Measurements from ENCODE around the gene MAML2. TPM values are rescaled to one million over a fixed set of nuclear protein-coding genes. Genes with fewer than 3 reads are reported as not detected.

The MAML2 gene
- total RNA-seq, 3 donors from 2014 or later (not counting 1 experiment from before 2014, with no cell fraction given): 14.2 to 20.5 (median 16.1) TPM

DNA sequence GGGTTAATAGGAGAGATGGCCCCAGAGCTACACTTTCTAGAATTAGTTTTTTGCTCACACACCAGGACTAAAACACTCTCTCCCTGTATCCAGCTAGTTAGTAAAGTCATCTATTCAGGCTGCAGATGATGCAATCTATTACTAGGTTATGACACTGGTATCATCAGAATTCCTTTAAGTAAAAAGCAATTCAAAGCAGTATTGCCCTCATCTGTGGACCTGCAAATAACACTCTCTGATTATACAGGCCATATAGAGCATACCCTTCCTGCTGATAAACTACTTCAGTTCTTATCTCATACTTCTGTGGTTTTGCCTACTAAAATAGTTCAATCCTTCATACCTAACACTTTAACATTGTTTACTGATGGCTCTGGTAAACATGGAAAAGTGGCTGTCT, 405.6 kb downstream of the MAML2 start:
- Histone ChIP-seq H3K9me3 (ENCODE audit: control insufficient read depth, insufficient read depth, low read length) (no peaks in the 10 kb centered on the region), H3K36me3 (ENCODE audit: control insufficient read depth, insufficient read depth, low read length) (no peaks in the 10 kb centered on the region), H3K27me3 (ENCODE audit: control insufficient read depth, insufficient read depth, low read length) (no peaks in the 10 kb centered on the region), H3K4me3 (ENCODE audit: low read length) (no peak overlapping the region), H3K4me1 (ENCODE audit: control insufficient read depth, insufficient read depth, low read length) (no peaks in the 10 kb centered on the region), H3K27ac (ENCODE audit: low read length) (no peak overlapping the region)
- ATAC-seq: no peak
- no peak overlapping the region for H3K27ac Mint-ChIP-seq
- intact Hi-C loops (cut with micrococcal nuclease): no loop called here
- DNase-seq: no peak
- H3K27me3 Mint-ChIP-seq (ENCODE audit: low read depth in 2 of 2): peaks cover 4 to 19% of the 10 kb centered on the region in 2 donors
- no peak overlapping the region for H3K4me3 Mint-ChIP-seq
- H3K36me3 Mint-ChIP-seq: no peaks in the 10 kb centered on the region
- no peaks in the 10 kb centered on the region for H3K9me3 Mint-ChIP-seq
- TF ChIP-seq CTCF (IDR thresholded peaks at IDR 0.05): no peak
- H3K4me1 Mint-ChIP-seq: no peaks in the 10 kb centered on the region

GRCh38 chr11:95933594-95933993, 409.4 kb downstream of the MAML2 start:
- Histone ChIP-seq H3K9me3 (ENCODE audit: control insufficient read depth, insufficient read depth, low read length) (peaks cover 4% of the 10 kb centered on the region), H3K36me3 (ENCODE audit: control insufficient read depth, insufficient read depth, low read length) (no peaks in the 10 kb centered on the region), H3K27me3 (ENCODE audit: control insufficient read depth, insufficient read depth, low read length) (peaks cover 2% of the 10 kb centered on the region), H3K4me1 (ENCODE audit: control insufficient read depth, insufficient read depth, low read length) (no peaks in the 10 kb centered on the region), H3K27ac (ENCODE audit: low read length) (no peak overlapping the region), H3K4me3 (ENCODE audit: low read length) (no peak overlapping the region)
- Mint-ChIP-seq H3K27ac (no peak overlapping the region), H3K27me3 (ENCODE audit: low read depth in 2 of 2) (peaks cover 11 to 39% of the 10 kb centered on the region in 2 donors), H3K4me3 (no peak overlapping the region), H3K9me3 (peaks cover 4 to 8% of the 10 kb centered on the region in 2 donors), H3K4me1 (no peaks in the 10 kb centered on the region), H3K36me3 (peaks cover 12% of the 10 kb centered on the region)
- intact Hi-C loops (cut with micrococcal nuclease): no loop called here
- 95% methylated on average over 5 of the region's 5 CpGs for WGBS (ENCODE audit: insufficient coverage)
- no peak for ATAC-seq
- TF ChIP-seq CTCF (IDR thresholded peaks at IDR 0.05): no peak
- no peak for DNase-seq

GRCh38 chr11:95931916-95932315, 411.1 kb downstream of the MAML2 start:
- Mint-ChIP-seq H3K27ac (no peak overlapping the region), H3K4me3 (no peak overlapping the region), H3K4me1 (no peaks in the 10 kb centered on the region), H3K36me3 (peaks cover 12% of the 10 kb centered on the region), H3K27me3 (ENCODE audit: low read depth in 2 of 2) (peaks cover 15 to 48% of the 10 kb centered on the region in 2 donors), H3K9me3 (peaks cover 4 to 8% of the 10 kb centered on the region in 2 donors)
- H3K4me3 ChIP-seq (ENCODE audit: low read length): no peak overlapping the region
- DNase-seq (no peak), ATAC-seq (no peak)
- WGBS (ENCODE audit: insufficient coverage): no CpG with 5 or more reads among the region's 1 CpG
- TF ChIP-seq CTCF (IDR thresholded peaks at IDR 0.05): no peak
- peaks cover 4% of the 10 kb centered on the region for H3K9me3 ChIP-seq (ENCODE audit: control insufficient read depth, insufficient read depth, low read length)
- H3K36me3 ChIP-seq (ENCODE audit: control insufficient read depth, insufficient read depth, low read length): no peaks in the 10 kb centered on the region
- intact Hi-C loops (cut with micrococcal nuclease): no loop called here
- no peaks in the 10 kb centered on the region for H3K4me1 ChIP-seq (ENCODE audit: control insufficient read depth, insufficient read depth, low read length)
- H3K27me3 ChIP-seq (ENCODE audit: control insufficient read depth, insufficient read depth, low read length): peaks cover 2% of the 10 kb centered on the region
- no peak overlapping the region for H3K27ac ChIP-seq (ENCODE audit: low read length)

GRCh38 chr11:95930948-95931347, 412.0 kb downstream of the MAML2 start:
- H3K9me3 ChIP-seq (ENCODE audit: control insufficient read depth, insufficient read depth, low read length): peaks cover 4% of the 10 kb centered on the region
- H3K4me3 Mint-ChIP-seq: no peak overlapping the region
- peaks cover 4 to 8% of the 10 kb centered on the region in 2 donors for H3K9me3 Mint-ChIP-seq
- DNase-seq: no peak
- no peaks in the 10 kb centered on the region for H3K4me1 Mint-ChIP-seq
- no peaks in the 10 kb centered on the region for H3K4me1 ChIP-seq (ENCODE audit: control insufficient read depth, insufficient read depth, low read length)
- intact Hi-C loops (cut with micrococcal nuclease): no loop called here
- H3K27ac Mint-ChIP-seq: no peak overlapping the region
- 73% methylated on average over 1 of the region's 1 CpG for WGBS (ENCODE audit: insufficient coverage)
- TF ChIP-seq CTCF (IDR thresholded peaks at IDR 0.05): no peak
- no peak overlapping the region for H3K4me3 ChIP-seq (ENCODE audit: low read length)
- H3K27me3 ChIP-seq (ENCODE audit: control insufficient read depth, insufficient read depth, low read length): peaks cover 2% of the 10 kb centered on the region
- H3K27ac ChIP-seq (ENCODE audit: low read length): no peak overlapping the region
- ATAC-seq: no peak
- H3K27me3 Mint-ChIP-seq (ENCODE audit: low read depth in 2 of 2): peaks cover 22 to 58% of the 10 kb centered on the region in 2 donors
- H3K36me3 ChIP-seq (ENCODE audit: control insufficient read depth, insufficient read depth, low read length): no peaks in the 10 kb centered on the region
- peaks cover 12% of the 10 kb centered on the region for H3K36me3 Mint-ChIP-seq
